Measurements from ENCODE around the gene BBC3. TPM values are rescaled to one million over a fixed set of nuclear protein-coding genes. Genes with fewer than 3 reads are reported as not detected.

BBC3 gene
- total and polyA plus RNA-seq, 4 donors = 4.1 to 22.0 (median 14.8) TPM

- Histone ChIP-seq H3K36me3 (ENCODE audit: control insufficient read depth in 4 of 4, insufficient read depth in 4 of 4, low read length in 4 of 4) (peaks cover 0 to 11% (median 4%) of the 10 kb centered on the region in 4 donors), H3K4me3 (no peak overlapping the region), H3K9me3 (ENCODE audit: control insufficient read depth in 4 of 4, insufficient read depth in 3 of 4, low read length in 3 of 4) (no peaks in the 10 kb centered on the region), H3K4me1 (ENCODE audit: control insufficient read depth in 5 of 5, insufficient read depth in 5 of 5, low read length in 5 of 5) (peaks cover 8 to 27% (median 11%) of the 10 kb centered on the region in 5 donors), H3K27ac (ENCODE audit: low read depth in 1 of 2, low read length in 1 of 2) (peak overlapping the region in 1 of 2 donors; percentile 74), H3K27me3 (ENCODE audit: control insufficient read depth in 3 of 3, insufficient read depth in 3 of 3, low read length in 2 of 3) (no peaks in the 10 kb centered on the region), H3K9ac (ENCODE audit: insufficient read depth in 1 of 2, low read length in 2 of 2) (no peak overlapping the region)
- DNase-seq (no peak), ATAC-seq (ENCODE audit: insufficient read depth, low FRiP score) (no peak)
- WGBS, 2 donors = 74 to 91% methylated on average over 5 of the region's 5 CpGs
- TF ChIP-seq CTCF (IDR thresholded peaks at IDR 0.05; ENCODE audit: control extremely low read depth, extremely low read depth) = no peak
Measured at GRCh38 chr19:47188507-47189033, 42.4 kb downstream of the BBC3 start.

- H3K4me1 ChIP-seq (ENCODE audit: control insufficient read depth in 5 of 5, insufficient read depth in 5 of 5, low read length in 5 of 5) = peaks cover 8 to 27% (median 11%) of the 10 kb centered on the region in 5 donors
- 88 to 90% methylated on average over 6 of the region's 6 CpGs for WGBS, 2 donors
Measured at GRCh38 chr19:47187797-47188196, 43.2 kb downstream of the BBC3 start.

GRCh38 chr19:47187335-47187655, 43.7 kb downstream of the BBC3 start:
- Histone ChIP-seq H3K27ac (ENCODE audit: low read depth in 1 of 2, low read length in 1 of 2) (peak overlapping the region in 1 of 2 donors; percentile 42), H3K9ac (ENCODE audit: insufficient read depth in 1 of 2, low read length in 2 of 2) (no peak overlapping the region), H3K4me3 (no peak overlapping the region), H3K36me3 (ENCODE audit: control insufficient read depth in 4 of 4, insufficient read depth in 4 of 4, low read length in 4 of 4) (peaks cover 0 to 11% (median 4%) of the 10 kb centered on the region in 4 donors), H3K9me3 (ENCODE audit: control insufficient read depth in 4 of 4, insufficient read depth in 3 of 4, low read length in 3 of 4) (no peaks in the 10 kb centered on the region), H3K27me3 (ENCODE audit: control insufficient read depth in 3 of 3, insufficient read depth in 3 of 3, low read length in 2 of 3) (no peaks in the 10 kb centered on the region), H3K4me1 (ENCODE audit: control insufficient read depth in 5 of 5, insufficient read depth in 5 of 5, low read length in 5 of 5) (peaks cover 8 to 27% (median 11%) of the 10 kb centered on the region in 5 donors)
- DNase-seq (no peak), ATAC-seq (ENCODE audit: insufficient read depth, low FRiP score) (no peak)
- 94 to 95% methylated on average over 2 of the region's 2 CpGs for WGBS, 2 donors
- TF ChIP-seq CTCF (IDR thresholded peaks at IDR 0.05; ENCODE audit: control extremely low read depth, extremely low read depth) = no peak

More at GRCh38 chr19:47187797-47188196, 43.2 kb downstream of the BBC3 start:
- Histone ChIP-seq H3K27me3 (ENCODE audit: control insufficient read depth in 3 of 3, insufficient read depth in 3 of 3, low read length in 2 of 3) (no peaks in the 10 kb centered on the region), H3K27ac (ENCODE audit: low read depth in 1 of 2, low read length in 1 of 2) (no peak overlapping the region), H3K9ac (ENCODE audit: insufficient read depth in 1 of 2, low read length in 2 of 2) (no peak overlapping the region), H3K4me3 (no peak overlapping the region), H3K36me3 (ENCODE audit: control insufficient read depth in 4 of 4, insufficient read depth in 4 of 4, low read length in 4 of 4) (peaks cover 0 to 11% (median 4%) of the 10 kb centered on the region in 4 donors), H3K9me3 (ENCODE audit: control insufficient read depth in 4 of 4, insufficient read depth in 3 of 4, low read length in 3 of 4) (no peaks in the 10 kb centered on the region)
- no peak for TF ChIP-seq CTCF (IDR thresholded peaks at IDR 0.05; ENCODE audit: control extremely low read depth, extremely low read depth)
- DNase-seq (no peak), ATAC-seq (ENCODE audit: insufficient read depth, low FRiP score) (no peak)

Data from lung (tissue), 12 donors.